H1 (cell line): ENCODE measurements around the gene LSG1.

Source experiments
- BRCA1 ChIP-seq: IDR thresholded peaks from 2 replicates; pipeline ENCODE4 v1.6.1; 2012; ENCODE audit warnings: low read depth, low read length, improper control_type of control experiment
- CHD2 ChIP-seq: IDR thresholded peaks from 2 replicates; pipeline ENCODE4 v1.6.1; 2012; ENCODE audit warnings: low read length, improper control_type of control experiment
- CTCF ChIP-seq, 3 experiments: IDR thresholded peaks; 1 replicate in 2 of 3; 2 replicates in 1 of 3; pipeline versions ENCODE4 v1.5.1 to v1.6.1; 2011; ENCODE audit warnings: low read length in 3 of 3, mild to moderate bottlenecking in 3 of 3, inconsistent platforms in 2 of 3, low read depth in 1 of 3, moderate library complexity in 1 of 3; ENCODE audit not compliant: insufficient read depth in 1 of 3; ENCODE audit errors: control extremely low read depth in 1 of 3
- EP300 ChIP-seq, 2 experiments: IDR thresholded peaks; 1 replicate in 1 of 2; 2 replicates in 1 of 2; pipeline ENCODE4 v1.6.1; 2011 to 2012; ENCODE audit warnings: low read depth in 2 of 2, low read length in 2 of 2, mild to moderate bottlenecking in 2 of 2, borderline replicate concordance in 1 of 2, inconsistent platforms in 1 of 2, moderate library complexity in 1 of 2
- JUN ChIP-seq: IDR thresholded peaks from 2 replicates; pipeline ENCODE4 v1.6.1; 2011; ENCODE audit warnings: low read depth, mild to moderate bottlenecking, improper control_type of control experiment, low read length
- MAX ChIP-seq: IDR thresholded peaks from 2 replicates; pipeline ENCODE4 v1.6.1; 2012; ENCODE audit warnings: inconsistent platforms
- POLR2A ChIP-seq, 2 experiments: IDR thresholded peaks; 1 replicate in 1 of 2; 2 replicates in 1 of 2; pipeline ENCODE4 v1.6.1; 2011; ENCODE audit warnings: low read depth in 2 of 2, low read length in 2 of 2, mild to moderate bottlenecking in 2 of 2; ENCODE audit errors: control extremely low read depth in 1 of 2
- RXRA ChIP-seq: IDR thresholded peaks from 2 replicates; pipeline ENCODE4 v1.6.1; 2011; ENCODE audit warnings: low read depth, mild to moderate bottlenecking, low read length, moderate library complexity; ENCODE audit not compliant: insufficient read depth
- TAF1 ChIP-seq: IDR thresholded peaks from 2 replicates; pipeline ENCODE4 v1.6.1; 2011; ENCODE audit warnings: mild to moderate bottlenecking, low read depth, low read length

- no peak for TF ChIP-seq JUN
- no peak for TF ChIP-seq RXRA
- no peak for TF ChIP-seq CHD2
- no peak for TF ChIP-seq POLR2A (IDR thresholded peaks at IDR 0.05; ENCODE audit: control extremely low read depth in 1 of 2, low read depth in 2 of 2, low read length in 2 of 2)
- TF ChIP-seq TAF1: no peak
- no peak for TF ChIP-seq BRCA1
- no peak for TF ChIP-seq MAX
- TF ChIP-seq EP300 (IDR thresholded peaks at IDR 0.05; ENCODE audit: borderline replicate concordance in 1 of 2, low read depth in 2 of 2, low read length in 2 of 2): no peak
- TF ChIP-seq CTCF (IDR thresholded peaks at IDR 0.05; ENCODE audit: control extremely low read depth in 1 of 3, insufficient read depth in 1 of 3, low read depth in 1 of 3, low read length in 3 of 3): no peak
Measured at GRCh38 chr3:194637066-194637465, 34.9 kb downstream of the LSG1 start.
